ENCODE data around the gene GTPBP2.

GTPBP2 gene

GRCh38 chr6:43673444-43674084 lies 44.5 kb upstream of the GTPBP2 start:
- no peak for DNase-seq (ENCODE audit: low read depth)
- H3K4me3 ChIP-seq (ENCODE audit: control insufficient read depth, low read depth, low read length), result no peak overlapping the region
- no peak for TF ChIP-seq CTCF (conservative IDR thresholded peaks at IDR 0.05; ENCODE audit: control insufficient read depth, insufficient read depth, low read depth, low read length)

DNA sequence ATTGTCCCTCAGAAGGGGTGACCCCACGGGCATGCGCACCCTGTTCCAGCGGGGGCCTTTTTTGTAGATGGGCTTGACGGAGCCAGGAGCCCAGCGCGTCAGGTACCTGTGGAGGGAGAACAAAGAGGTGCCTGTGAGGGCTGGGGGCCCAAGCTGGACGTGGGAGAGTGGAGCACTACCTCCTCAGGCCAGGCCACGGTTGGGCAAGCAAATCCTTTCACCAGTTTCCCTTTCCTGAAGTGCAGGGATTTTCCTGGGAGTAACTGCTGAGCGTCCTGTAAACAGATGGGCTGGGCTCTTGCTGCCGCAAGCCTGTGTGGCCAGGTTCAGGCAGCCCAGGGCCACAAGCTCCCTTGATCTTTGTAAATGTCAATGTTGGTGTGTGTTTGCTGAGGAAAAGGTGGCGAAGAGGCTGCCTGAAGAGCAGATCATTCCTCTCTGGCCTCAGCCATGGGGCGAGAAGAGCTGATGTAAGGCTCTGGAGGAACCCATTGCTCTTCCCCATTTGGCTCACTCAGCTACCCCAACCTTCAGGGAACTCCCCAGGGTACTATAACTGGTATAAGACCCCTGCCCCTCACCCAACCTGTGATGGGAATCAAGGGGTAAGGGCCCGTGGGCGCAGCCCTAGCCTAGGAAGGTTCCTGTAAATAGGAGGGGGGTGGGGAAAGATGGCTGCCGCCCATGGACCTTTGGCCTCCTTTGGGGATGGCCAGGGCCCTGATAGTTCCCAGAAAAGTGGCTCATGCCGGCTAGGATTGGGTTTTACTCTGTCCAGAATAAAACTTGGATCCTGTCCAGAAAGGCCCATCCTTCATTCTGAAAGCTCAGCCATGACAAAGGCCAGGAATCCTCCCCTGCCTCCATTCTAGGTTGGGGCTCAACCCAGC lies 43.0 kb upstream of the GTPBP2 start:
- TF ChIP-seq CTCF (conservative IDR thresholded peaks at IDR 0.05; ENCODE audit: control insufficient read depth, insufficient read depth, low read depth, low read length), result no peak
- no peak overlapping the region for H3K4me3 ChIP-seq (ENCODE audit: control insufficient read depth, low read depth, low read length)
- DNase-seq (ENCODE audit: low read depth), result peak; percentile 33

DNA sequence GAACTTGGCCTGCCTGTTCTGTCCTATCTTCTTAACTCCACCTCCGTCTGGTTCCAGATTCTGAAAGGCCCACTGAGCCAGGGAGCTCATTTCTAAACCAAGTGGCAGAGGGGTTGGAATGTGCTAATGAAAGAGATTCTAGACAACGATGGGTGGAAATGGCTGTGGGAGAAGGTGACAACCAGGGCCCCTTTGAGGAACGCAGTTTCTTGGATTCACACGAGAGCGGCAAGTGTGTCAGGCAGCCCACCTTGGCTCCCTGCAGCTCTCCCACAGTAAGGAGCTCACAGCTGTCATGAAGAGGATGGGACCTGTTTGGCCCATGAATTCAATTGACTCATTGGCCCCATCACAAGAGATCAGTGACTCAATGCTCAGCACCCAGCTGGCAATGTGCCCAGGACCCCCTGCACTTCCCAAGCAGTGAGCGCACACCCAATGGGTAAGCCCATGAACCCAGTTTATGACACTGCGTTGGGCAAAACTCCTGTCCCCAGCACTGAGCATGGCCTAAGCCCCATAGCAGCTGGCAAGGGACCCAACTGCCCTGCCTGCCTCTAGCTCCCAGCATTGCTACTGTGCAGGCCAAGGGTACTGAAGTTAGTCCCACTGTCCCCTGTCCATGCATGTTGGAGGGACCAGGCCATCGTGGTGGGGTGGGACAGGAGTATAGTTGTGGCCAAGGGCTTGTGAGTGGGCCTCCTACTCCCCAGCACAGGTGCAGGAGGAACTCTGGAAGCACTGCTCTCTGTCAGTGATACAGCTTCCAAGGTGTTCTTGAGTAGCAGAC lies 42.1 kb upstream of the GTPBP2 start:
- no peak for TF ChIP-seq CTCF (conservative IDR thresholded peaks at IDR 0.05; ENCODE audit: control insufficient read depth, insufficient read depth, low read depth, low read length)
- H3K4me3 ChIP-seq (ENCODE audit: control insufficient read depth, low read depth, low read length), result no peak overlapping the region

DNA sequence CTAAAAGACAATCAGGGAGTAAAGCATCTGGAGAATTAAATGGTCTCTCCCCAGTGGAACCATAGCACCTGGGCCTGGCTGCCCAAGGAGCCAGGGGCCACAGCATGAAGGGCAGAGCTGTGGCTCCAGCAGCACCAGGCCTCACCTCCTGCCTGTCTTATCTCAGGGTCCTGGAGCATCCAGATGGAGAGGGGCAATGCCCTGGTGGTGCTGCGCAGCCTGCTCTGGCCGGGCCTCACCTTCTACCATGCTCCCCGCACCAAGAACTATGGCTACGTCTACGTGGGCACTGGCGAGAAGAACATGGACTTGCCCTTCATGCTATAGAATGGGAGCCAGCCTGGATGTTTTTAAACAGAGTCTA lies 41.5 kb upstream of the GTPBP2 start:
- no peak for TF ChIP-seq CTCF (conservative IDR thresholded peaks at IDR 0.05; ENCODE audit: control insufficient read depth, insufficient read depth, low read depth, low read length)
- H3K4me3 ChIP-seq (ENCODE audit: control insufficient read depth, low read depth, low read length), result no peak overlapping the region
- DNase-seq (ENCODE audit: low read depth), result no peak

More for the DNA sequence above, 42.1 kb upstream of the GTPBP2 start:
- DNase-seq (ENCODE audit: low read depth), result peak; percentile 40

- no peak for TF ChIP-seq CTCF (conservative IDR thresholded peaks at IDR 0.05; ENCODE audit: control insufficient read depth, insufficient read depth, low read depth, low read length)
- peak; percentile 34 for DNase-seq (ENCODE audit: low read depth)
- no peak overlapping the region for H3K4me3 ChIP-seq (ENCODE audit: control insufficient read depth, low read depth, low read length)
Measured at GRCh38 chr6:43669922-43670622, 41.0 kb upstream of the GTPBP2 start.

All from fibroblast of mammary gland (primary cell).